Measurements from ENCODE around the gene VPS16.

DNA sequence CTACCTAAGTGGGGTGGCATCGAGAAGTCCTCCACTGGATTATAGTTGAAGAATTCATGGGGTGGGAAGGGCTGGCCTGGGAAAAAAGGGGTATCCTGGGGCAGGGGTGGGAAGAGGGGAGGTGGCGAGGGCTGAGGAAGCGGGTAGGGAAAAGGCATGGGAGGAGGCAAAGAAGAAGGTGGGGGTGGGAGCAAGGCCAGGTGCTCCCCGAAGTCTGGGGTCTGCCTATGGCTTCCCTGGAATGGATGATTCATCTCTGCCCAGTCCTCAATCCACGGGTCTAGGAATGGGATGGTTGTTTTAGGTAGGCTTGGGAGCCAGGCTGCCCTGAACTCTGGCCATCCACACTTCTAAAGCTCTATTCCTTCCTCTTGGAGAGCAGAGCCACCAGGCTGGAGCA lies 4.5 kb upstream of the VPS16 start:
- TF ChIP-seq RCOR1 (IDR thresholded peaks at IDR 0.05; ENCODE audit: low read depth, low read length): no peak
- no peak for TF ChIP-seq POLR2A (IDR thresholded peaks at IDR 0.05; ENCODE audit: low read length)
- TF ChIP-seq, protein P1, sequence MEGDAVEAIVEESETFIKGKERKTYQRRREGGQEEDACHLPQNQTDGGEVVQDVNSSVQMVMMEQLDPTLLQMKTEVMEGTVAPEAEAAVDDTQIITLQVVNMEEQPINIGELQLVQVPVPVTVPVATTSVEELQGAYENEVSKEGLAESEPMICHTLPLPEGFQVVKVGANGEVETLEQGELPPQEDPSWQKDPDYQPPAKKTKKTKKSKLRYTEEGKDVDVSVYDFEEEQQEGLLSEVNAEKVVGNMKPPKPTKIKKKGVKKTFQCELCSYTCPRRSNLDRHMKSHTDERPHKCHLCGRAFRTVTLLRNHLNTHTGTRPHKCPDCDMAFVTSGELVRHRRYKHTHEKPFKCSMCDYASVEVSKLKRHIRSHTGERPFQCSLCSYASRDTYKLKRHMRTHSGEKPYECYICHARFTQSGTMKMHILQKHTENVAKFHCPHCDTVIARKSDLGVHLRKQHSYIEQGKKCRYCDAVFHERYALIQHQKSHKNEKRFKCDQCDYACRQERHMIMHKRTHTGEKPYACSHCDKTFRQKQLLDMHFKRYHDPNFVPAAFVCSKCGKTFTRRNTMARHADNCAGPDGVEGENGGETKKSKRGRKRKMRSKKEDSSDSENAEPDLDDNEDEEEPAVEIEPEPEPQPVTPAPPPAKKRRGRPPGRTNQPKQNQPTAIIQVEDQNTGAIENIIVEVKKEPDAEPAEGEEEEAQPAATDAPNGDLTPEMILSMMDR (IDR thresholded peaks at IDR 0.05): no peak

All from A549 (cell line).